ENCODE results near the gene GAREM1. TPM values are rescaled to one million over a fixed set of nuclear protein-coding genes. Genes with fewer than 3 reads are reported as not detected.

Gene GAREM1
- total and polyA plus RNA-seq, 4 donors, result 3.0 to 13.7 (median 8.5) TPM

GRCh38 chr18:32278177-32278799 is 192.4 kb downstream of the GAREM1 start:
- Histone ChIP-seq H3K9me3 (ENCODE audit: control insufficient read depth in 4 of 4, insufficient read depth in 3 of 4, low read length in 3 of 4) (no peaks in the 10 kb centered on the region), H3K4me1 (ENCODE audit: control insufficient read depth in 5 of 5, insufficient read depth in 5 of 5, low read length in 5 of 5) (peaks cover 0 to 2% (median 0%) of the 10 kb centered on the region in 5 donors), H3K4me3 (no peak overlapping the region), H3K36me3 (ENCODE audit: control insufficient read depth in 4 of 4, insufficient read depth in 4 of 4, low read length in 4 of 4) (no peaks in the 10 kb centered on the region), H3K27me3 (ENCODE audit: control insufficient read depth in 3 of 3, insufficient read depth in 3 of 3, low read length in 2 of 3) (no peaks in the 10 kb centered on the region), H3K9ac (ENCODE audit: insufficient read depth in 1 of 2, low read length in 2 of 2) (no peak overlapping the region), H3K27ac (ENCODE audit: low read depth in 1 of 2, low read length in 1 of 2) (no peak overlapping the region)
- DNase-seq, result no peak
- no peak for ATAC-seq (ENCODE audit: insufficient read depth, low FRiP score)
- WGBS, 2 donors, result 74 to 83% methylated on average over 4 of the region's 4 CpGs
- no peak for TF ChIP-seq CTCF (IDR thresholded peaks at IDR 0.05; ENCODE audit: control extremely low read depth, extremely low read depth)

DNA sequence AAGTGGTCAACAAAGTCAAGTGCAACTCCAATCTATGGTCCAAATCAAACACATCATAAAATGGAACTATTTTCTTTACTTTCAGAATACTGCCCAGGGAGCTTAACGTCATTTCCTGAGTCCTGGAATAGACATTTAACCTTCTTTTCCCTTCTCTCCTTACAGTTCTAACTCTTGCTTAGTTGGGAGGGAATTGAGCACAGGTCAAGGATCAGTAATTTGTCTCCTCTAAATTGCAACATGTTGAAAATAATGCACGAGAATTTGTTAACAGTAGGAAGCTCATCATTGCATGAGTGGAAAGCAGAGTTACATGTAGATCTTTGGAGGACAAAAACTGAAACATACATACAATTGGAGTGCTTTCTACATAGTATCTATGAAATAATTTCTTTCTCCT is 193.1 kb downstream of the GAREM1 start:
- H3K9ac ChIP-seq (ENCODE audit: insufficient read depth in 1 of 2, low read length in 2 of 2), result no peak overlapping the region
- WGBS, 2 donors, result 28 to 50% methylated on average over 2 of the region's 2 CpGs
- no peaks in the 10 kb centered on the region for H3K36me3 ChIP-seq (ENCODE audit: control insufficient read depth in 4 of 4, insufficient read depth in 4 of 4, low read length in 4 of 4)
- TF ChIP-seq CTCF (IDR thresholded peaks at IDR 0.05; ENCODE audit: control extremely low read depth, extremely low read depth), result no peak
- no peak for DNase-seq
- ATAC-seq (ENCODE audit: insufficient read depth, low FRiP score), result no peak
- peaks cover 0 to 2% (median 0%) of the 10 kb centered on the region in 5 donors for H3K4me1 ChIP-seq (ENCODE audit: control insufficient read depth in 5 of 5, insufficient read depth in 5 of 5, low read length in 5 of 5)
- H3K4me3 ChIP-seq, result no peak overlapping the region
- no peaks in the 10 kb centered on the region for H3K27me3 ChIP-seq (ENCODE audit: control insufficient read depth in 3 of 3, insufficient read depth in 3 of 3, low read length in 2 of 3)
- H3K9me3 ChIP-seq (ENCODE audit: control insufficient read depth in 4 of 4, insufficient read depth in 3 of 4, low read length in 3 of 4), result no peaks in the 10 kb centered on the region
- no peak overlapping the region for H3K27ac ChIP-seq (ENCODE audit: low read depth in 1 of 2, low read length in 1 of 2)

GRCh38 chr18:32276906-32277305 is 193.8 kb downstream of the GAREM1 start:
- 85 to 87% methylated on average over 4 of the region's 4 CpGs for WGBS, 2 donors
- H3K36me3 ChIP-seq (ENCODE audit: control insufficient read depth in 4 of 4, insufficient read depth in 4 of 4, low read length in 4 of 4), result no peaks in the 10 kb centered on the region
- peaks cover 0 to 2% (median 0%) of the 10 kb centered on the region in 5 donors for H3K4me1 ChIP-seq (ENCODE audit: control insufficient read depth in 5 of 5, insufficient read depth in 5 of 5, low read length in 5 of 5)
- no peak for TF ChIP-seq CTCF (IDR thresholded peaks at IDR 0.05; ENCODE audit: control extremely low read depth, extremely low read depth)
- no peak overlapping the region for H3K9ac ChIP-seq (ENCODE audit: insufficient read depth in 1 of 2, low read length in 2 of 2)
- no peak overlapping the region for H3K27ac ChIP-seq (ENCODE audit: low read depth in 1 of 2, low read length in 1 of 2)
- no peak overlapping the region for H3K4me3 ChIP-seq
- H3K27me3 ChIP-seq (ENCODE audit: control insufficient read depth in 3 of 3, insufficient read depth in 3 of 3, low read length in 2 of 3), result no peaks in the 10 kb centered on the region
- H3K9me3 ChIP-seq (ENCODE audit: control insufficient read depth in 4 of 4, insufficient read depth in 3 of 4, low read length in 3 of 4), result no peaks in the 10 kb centered on the region
- ATAC-seq (ENCODE audit: insufficient read depth, low FRiP score), result no peak
- DNase-seq, result no peak

DNA sequence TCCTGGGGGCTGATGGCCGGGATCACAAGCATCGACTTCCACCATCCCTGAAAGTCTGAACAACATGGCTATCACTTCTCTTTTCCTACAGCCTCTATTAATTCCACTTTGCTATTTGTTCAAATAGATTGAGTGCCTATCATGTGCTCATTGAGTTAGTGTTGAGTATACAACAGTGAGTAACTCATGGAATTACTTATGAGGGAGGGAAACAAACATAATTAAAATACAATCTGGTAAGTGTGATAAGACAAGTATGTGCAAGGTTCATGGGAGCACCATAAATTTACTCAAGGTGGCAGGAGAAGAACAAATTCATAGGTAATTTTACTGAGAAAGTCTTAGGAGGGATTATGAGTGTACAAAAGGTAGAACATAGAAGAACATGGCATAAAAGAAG is 194.4 kb downstream of the GAREM1 start:
- no peak for TF ChIP-seq CTCF (IDR thresholded peaks at IDR 0.05; ENCODE audit: control extremely low read depth, extremely low read depth)
- H3K9me3 ChIP-seq (ENCODE audit: control insufficient read depth in 4 of 4, insufficient read depth in 3 of 4, low read length in 3 of 4), result no peaks in the 10 kb centered on the region
- H3K9ac ChIP-seq (ENCODE audit: insufficient read depth in 1 of 2, low read length in 2 of 2), result no peak overlapping the region
- H3K36me3 ChIP-seq (ENCODE audit: control insufficient read depth in 4 of 4, insufficient read depth in 4 of 4, low read length in 4 of 4), result no peaks in the 10 kb centered on the region
- no peak for ATAC-seq (ENCODE audit: insufficient read depth, low FRiP score)
- H3K27me3 ChIP-seq (ENCODE audit: control insufficient read depth in 3 of 3, insufficient read depth in 3 of 3, low read length in 2 of 3), result no peaks in the 10 kb centered on the region
- H3K4me3 ChIP-seq, result no peak overlapping the region
- H3K4me1 ChIP-seq (ENCODE audit: control insufficient read depth in 5 of 5, insufficient read depth in 5 of 5, low read length in 5 of 5), result peaks cover 0 to 2% (median 0%) of the 10 kb centered on the region in 5 donors
- 77 to 98% methylated on average over 2 of the region's 2 CpGs for WGBS, 2 donors
- H3K27ac ChIP-seq (ENCODE audit: low read depth in 1 of 2, low read length in 1 of 2), result no peak overlapping the region
- no peak for DNase-seq

Data from lung (tissue), 12 donors.